Sigmoid colon (tissue), 4 donors: Measurements from ENCODE around the gene CSTF3.

ENCODE experiments used
- CTCF ChIP-seq, 4 experiments: fragments of 450-650 bp in 3 of 4; fragments of 200-600 bp in 1 of 4; IDR thresholded peaks; one replicate each; pipeline ENCODE4 v1.5.1; 2016 to 2019; ENCODE audit warnings: antibody characterized with exemption in 4 of 4, mild to moderate bottlenecking in 3 of 4, moderate library complexity in 2 of 4
- EP300 ChIP-seq, 4 donors: sonication (generic); formaldehyde crosslinking; IDR thresholded peaks; one replicate each; pipeline ENCODE4 v1.6.1; 2017; ENCODE audit warnings: antibody characterized with exemption in 4 of 4
- POLR2A ChIP-seq, 2 donors: fragments of 450-650 bp; IDR thresholded peaks; one replicate each; pipeline ENCODE4 v1.6.1; 2016; ENCODE audit warnings: antibody characterized with exemption in 2 of 2, mild to moderate bottlenecking in 2 of 2, moderate library complexity in 2 of 2
- POLR2AphosphoS5 ChIP-seq, 4 donors: sonication (generic); formaldehyde crosslinking; IDR thresholded peaks; one replicate each; pipeline ENCODE4 v1.6.1; 2017; ENCODE audit warnings: antibody characterized with exemption in 4 of 4

DNA sequence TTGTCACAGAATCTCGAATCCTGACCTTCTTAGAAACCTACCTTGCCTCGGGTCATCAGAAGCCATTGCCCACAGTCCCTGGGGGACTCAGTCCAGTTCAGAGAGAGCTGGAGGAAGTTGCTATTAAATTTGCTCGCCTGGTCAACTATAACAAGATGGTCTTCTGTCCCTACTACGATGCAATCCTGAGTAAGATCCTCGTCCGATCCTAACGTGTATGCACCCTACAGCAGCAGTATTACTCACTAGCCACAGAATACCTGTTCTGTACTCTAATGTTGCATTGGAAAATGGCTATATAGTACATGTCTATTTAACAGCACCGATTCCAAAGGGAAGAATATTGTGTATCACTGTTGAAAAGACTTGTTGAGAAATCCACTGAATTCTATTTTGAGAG lies 88.8 kb downstream of the CSTF3 start:
- TF ChIP-seq CTCF (IDR thresholded peaks at IDR 0.05): no peak
- no peak for TF ChIP-seq POLR2A (IDR thresholded peaks at IDR 0.05)
- no peak for TF ChIP-seq EP300 (IDR thresholded peaks at IDR 0.05)
- no peak for TF ChIP-seq POLR2AphosphoS5 (IDR thresholded peaks at IDR 0.05)
